IPS DF 4.7 (cell line): ENCODE data around the gene SLC13A1.

Experiments
- DNase-seq: peaks from one replicate; pipeline ENCODE4 v3.0.0-alpha.2; 2013; ENCODE audit warnings: low spot score; ENCODE audit errors: extremely low read depth

SLC13A1 gene

GRCh38 chr7:123193235-123193634 lies 6.5 kb downstream of the SLC13A1 start:
- DNase-seq: no peak

- DNase-seq: no peak
Observed at GRCh38 chr7:123191132-123191531, 8.6 kb downstream of the SLC13A1 start.

- DNase-seq: no peak
Observed at GRCh38 chr7:123190109-123190831, 9.5 kb downstream of the SLC13A1 start.

GRCh38 chr7:123185756-123186155 lies 14.0 kb downstream of the SLC13A1 start:
- DNase-seq: no peak

GRCh38 chr7:123184271-123184670 lies 15.5 kb downstream of the SLC13A1 start:
- no peak for DNase-seq

- no peak for DNase-seq
Observed at GRCh38 chr7:123183431-123183830, 16.3 kb downstream of the SLC13A1 start.

- DNase-seq: no peak
Observed at GRCh38 chr7:123177442-123177841, 22.3 kb downstream of the SLC13A1 start.

- no peak for DNase-seq
Observed at GRCh38 chr7:123170333-123171246, 29.2 kb downstream of the SLC13A1 start.

- DNase-seq: no peak
Observed at GRCh38 chr7:123169065-123169464, 30.7 kb downstream of the SLC13A1 start.

- DNase-seq: no peak
Observed at GRCh38 chr7:123157606-123158005, 42.2 kb downstream of the SLC13A1 start.

GRCh38 chr7:123155571-123155970 lies 44.2 kb downstream of the SLC13A1 start:
- no peak for DNase-seq

GRCh38 chr7:123154231-123154860 lies 45.4 kb downstream of the SLC13A1 start:
- DNase-seq: peak; percentile 51

GRCh38 chr7:123151443-123151842 lies 48.3 kb downstream of the SLC13A1 start:
- no peak for DNase-seq

GRCh38 chr7:123148813-123149212 lies 51.0 kb downstream of the SLC13A1 start:
- no peak for DNase-seq

GRCh38 chr7:123143252-123144006 lies 56.3 kb downstream of the SLC13A1 start:
- DNase-seq: no peak

- no peak for DNase-seq
Observed at GRCh38 chr7:123140561-123140960, 59.2 kb downstream of the SLC13A1 start.

- DNase-seq: no peak
Observed at GRCh38 chr7:123135960-123136359, 63.8 kb downstream of the SLC13A1 start.

- DNase-seq: no peak
Observed at GRCh38 chr7:123133924-123134323, 65.8 kb downstream of the SLC13A1 start.

- no peak for DNase-seq
Observed at GRCh38 chr7:123131961-123132360, 67.8 kb downstream of the SLC13A1 start.

- no peak for DNase-seq
Observed at GRCh38 chr7:123131556-123131955, 68.2 kb downstream of the SLC13A1 start.

GRCh38 chr7:123131140-123131539 lies 68.6 kb downstream of the SLC13A1 start:
- DNase-seq: no peak
